IPS-NIHi7 (cell line): ENCODE data around the gene FSTL5.

Experiments used
- DNase-seq: peaks from one replicate; pipeline ENCODE4 v3.0.0; 2012; ENCODE audit warnings: mixed read lengths; ENCODE audit errors: extremely low spot score

FSTL5 gene

GRCh38 chr4:161714022-161714751 lies 449.6 kb downstream of the FSTL5 start:
- DNase-seq: no peak

GRCh38 chr4:161704653-161705052 lies 459.1 kb downstream of the FSTL5 start:
- DNase-seq: no peak

DNA sequence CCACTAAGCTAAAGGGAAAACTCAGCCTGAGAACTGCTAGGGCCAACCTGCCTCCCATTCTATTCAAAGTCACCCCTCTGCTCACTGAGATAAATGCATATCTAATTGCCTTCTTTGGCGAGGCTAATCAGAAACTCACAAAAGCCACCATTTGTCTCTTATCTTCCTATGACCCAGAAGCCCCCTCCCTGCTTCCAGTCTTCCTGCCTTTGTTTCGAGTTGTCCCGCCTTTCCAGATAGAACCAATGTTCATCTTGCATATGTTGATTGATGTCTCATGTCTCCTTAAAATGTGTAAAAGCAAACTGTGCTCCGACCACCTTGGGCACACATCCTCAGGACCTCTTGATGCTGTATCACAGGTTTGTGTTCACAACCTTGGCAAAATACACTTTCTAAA lies 459.8 kb downstream of the FSTL5 start:
- DNase-seq: no peak

DNA sequence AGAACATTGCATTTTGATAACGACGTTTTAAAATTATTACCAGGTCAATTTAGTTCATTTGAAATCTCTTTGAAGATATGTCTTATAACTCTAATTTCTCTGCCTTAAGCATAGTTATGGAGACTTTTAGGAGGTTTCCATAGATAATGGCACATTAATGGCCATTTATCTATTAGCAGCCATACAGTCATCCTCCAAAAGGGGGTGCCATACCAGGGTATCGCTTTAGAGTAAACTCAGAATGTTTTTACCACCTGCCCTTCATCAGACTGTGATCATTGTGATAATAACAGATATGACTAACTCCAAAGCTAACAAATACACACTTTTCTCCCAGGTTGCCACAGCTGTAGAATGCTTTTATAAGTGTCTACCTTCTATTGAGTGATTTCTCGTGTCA lies 461.5 kb downstream of the FSTL5 start:
- DNase-seq: peak; percentile 12

- DNase-seq: peak; percentile 35
Observed at GRCh38 chr4:161696944-161697343, 466.9 kb downstream of the FSTL5 start.

GRCh38 chr4:161680146-161680545 lies 483.7 kb downstream of the FSTL5 start:
- DNase-seq: no peak

- DNase-seq: no peak
Observed at GRCh38 chr4:161664740-161665139, 499.1 kb downstream of the FSTL5 start.

DNA sequence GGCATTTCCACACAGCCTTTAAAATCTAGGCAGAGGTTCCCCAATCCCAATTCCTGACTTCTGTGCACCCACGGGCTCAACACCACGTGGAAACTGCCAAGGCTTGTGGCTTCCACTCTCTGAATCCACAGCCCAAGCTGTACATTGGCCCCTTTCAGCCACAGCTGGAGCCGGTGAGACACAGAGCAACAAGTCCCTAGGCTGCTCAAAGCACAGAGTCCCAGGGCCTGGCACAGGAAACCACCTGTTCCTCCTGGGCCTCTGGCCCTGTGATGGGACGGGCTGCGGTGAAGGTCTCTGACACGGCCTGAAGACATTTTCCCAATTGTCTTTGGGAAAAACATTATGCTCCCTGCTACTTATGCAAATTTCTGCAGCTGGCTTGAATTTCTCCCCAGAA lies 500.0 kb downstream of the FSTL5 start:
- DNase-seq: no peak

DNA sequence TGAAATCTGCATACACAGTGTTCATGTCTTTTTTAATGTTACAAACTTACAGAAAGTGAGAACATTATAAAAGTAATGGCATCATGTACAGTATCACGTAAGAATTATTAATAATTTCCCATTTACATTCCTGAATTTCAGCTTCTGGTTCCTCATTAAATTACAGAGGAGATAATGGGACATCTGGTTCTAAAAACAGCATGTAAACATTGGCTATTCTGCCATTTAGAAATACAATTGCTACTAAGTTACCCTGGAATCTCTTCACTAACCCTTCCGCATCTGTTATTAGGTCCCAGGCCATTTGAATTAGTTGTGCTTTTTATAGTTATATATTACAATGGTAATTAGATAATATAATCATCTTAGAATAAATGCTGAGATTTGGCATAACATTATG lies 505.1 kb downstream of the FSTL5 start:
- no peak for DNase-seq

DNA sequence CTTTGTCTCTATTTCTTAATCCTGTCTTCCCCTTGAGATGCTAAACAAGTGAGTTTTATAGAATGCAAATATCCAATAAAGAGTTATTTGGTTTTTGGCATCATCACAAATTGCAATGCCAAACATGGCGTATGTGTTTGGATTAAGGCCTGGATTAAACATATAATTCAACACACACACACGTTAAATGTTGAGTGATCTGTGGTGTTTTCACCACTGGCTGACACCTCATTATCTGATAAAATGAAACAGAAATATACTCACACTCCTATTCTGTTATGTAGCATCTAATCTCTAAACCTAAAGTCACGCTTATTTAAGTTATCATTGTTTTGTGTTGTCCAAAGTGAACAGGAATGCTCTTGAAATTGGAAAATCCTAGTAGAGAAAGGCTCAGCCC lies 506.2 kb downstream of the FSTL5 start:
- DNase-seq: no peak

GRCh38 chr4:161656594-161656993 lies 507.2 kb downstream of the FSTL5 start:
- DNase-seq: no peak

DNA sequence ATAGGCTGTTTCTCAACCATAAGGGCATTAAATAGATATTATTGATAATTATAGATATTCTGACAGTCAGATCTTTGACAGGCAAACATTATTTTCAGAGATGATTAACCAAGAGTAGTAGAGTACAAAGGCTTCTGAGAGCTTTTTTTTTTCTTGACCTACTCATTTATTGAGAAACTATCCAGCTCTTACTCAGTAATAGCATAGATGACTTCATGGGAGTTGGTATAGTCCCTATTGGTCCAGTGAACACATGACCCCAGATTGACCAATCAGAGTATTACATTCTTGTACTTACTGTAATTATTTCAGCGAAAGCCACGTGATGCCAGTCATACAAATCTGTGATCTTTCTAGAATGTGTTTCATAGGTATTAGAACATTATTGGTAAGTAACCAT lies 508.7 kb downstream of the FSTL5 start:
- DNase-seq: no peak

GRCh38 chr4:161653697-161654096 lies 510.1 kb downstream of the FSTL5 start:
- no peak for DNase-seq

DNA sequence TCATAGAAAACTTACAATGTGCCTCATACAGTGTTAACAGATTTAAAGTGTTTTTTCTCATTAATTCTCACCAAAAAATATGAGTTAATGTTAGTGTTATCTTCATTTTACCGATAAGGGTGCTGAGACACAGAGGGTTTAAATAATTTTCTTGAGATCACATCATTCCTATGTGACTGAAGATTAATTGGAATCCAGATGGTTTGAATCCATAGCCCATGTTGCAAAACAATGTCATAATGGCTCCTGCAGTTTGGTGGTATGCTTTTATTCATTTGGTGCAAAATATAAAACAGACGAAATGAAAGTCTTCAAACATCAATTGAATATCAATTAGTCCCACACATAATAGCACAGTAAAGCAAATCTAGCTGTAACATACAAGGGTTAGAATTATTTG lies 512.2 kb downstream of the FSTL5 start:
- no peak for DNase-seq

GRCh38 chr4:161650812-161651211 lies 513.0 kb downstream of the FSTL5 start:
- no peak for DNase-seq

DNA sequence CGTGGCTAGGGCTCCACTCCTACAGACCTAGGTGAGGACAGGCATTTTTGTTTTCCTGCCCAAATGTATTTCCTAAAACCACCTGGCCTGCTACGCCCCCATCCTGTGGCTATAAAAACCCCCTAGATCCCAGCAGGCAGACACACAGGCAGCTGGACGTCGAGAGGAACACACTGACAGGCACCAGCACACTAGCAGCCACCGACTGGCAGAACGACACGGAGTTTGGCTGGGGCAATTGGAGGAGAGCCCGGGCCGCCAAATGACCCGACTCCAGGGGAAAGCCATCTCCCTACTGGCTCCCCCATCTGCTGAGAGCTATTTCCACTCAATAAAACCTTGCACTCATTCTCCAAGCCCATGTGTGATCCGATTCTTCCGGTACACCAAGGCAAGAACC lies 516.0 kb downstream of the FSTL5 start:
- no peak for DNase-seq

- no peak for DNase-seq
Observed at GRCh38 chr4:161642708-161643107, 521.1 kb downstream of the FSTL5 start.

DNA sequence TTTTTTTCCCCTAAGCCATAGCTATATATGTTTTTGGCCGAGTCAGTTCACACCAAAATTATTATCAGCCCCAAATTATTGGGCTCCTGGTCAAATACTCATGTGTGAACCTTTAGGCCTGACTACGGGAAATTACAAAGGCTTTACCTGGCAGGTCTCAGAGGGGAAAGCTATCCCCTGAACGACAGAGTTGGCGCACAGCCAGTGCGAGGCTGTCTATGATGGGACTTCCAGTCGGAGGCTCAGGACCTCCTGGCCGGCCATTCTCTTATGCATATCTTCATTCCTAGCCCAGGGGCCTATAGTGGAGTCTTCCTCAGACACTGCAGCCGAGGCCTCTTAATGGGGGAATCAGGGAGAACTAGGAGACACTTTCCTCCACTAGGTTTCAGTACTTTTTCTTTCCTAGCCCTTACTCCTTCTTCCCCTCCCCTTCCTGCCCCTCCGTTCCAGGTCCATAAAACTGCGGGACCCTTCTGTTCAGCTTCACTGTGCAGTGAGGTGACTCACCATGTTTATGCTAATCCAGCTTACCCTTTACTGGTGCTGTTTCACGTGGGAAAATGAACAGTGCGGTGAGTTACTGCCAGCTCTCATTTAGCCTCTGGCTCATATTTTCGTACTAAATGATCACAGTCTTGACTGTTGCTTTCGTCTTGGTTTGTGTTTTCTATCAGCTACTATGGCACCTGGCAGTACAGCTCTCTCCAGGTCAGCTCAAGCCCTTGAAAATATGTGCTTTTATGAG lies 533.9 kb downstream of the FSTL5 start:
- peak; percentile 7 for DNase-seq

DNA sequence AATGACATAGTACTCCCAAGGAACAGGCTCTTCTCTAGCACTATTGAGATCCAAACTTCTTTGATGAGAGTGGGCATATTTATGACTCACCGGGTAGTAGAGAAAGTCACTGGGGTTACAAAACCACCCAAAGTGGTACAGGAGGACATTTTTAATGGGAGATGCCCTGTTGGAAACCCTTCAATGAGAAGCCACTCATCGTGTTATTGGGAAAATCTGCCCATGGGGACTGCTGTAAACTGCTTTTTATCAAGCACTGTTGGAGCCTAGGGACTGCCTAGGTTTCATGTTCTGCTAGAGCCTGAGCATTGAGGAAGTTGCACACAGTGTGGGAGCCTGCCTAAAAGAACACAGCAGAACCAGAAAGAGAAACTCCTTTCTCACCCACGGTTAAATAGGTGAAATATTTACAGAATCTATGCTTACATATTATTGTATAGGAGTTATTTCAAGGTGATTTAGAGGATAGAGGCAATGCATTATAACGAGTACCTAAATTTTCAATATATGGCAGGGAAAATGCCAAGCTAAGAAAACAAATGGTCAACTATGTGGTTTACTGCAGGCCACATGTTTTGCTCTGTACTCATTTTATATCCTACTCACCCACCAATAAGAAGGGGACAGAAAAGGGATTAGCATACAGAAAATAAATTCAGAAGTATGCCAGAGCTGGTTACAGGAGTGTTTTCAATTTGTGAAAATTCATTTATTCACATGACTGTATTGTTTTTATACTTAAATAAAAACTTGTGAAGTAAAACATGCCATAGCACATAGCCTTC lies 559.1 kb downstream of the FSTL5 start:
- DNase-seq: no peak

GRCh38 chr4:161601011-161601410 lies 562.8 kb downstream of the FSTL5 start:
- peak; percentile 11 for DNase-seq

- no peak for DNase-seq
Observed at GRCh38 chr4:161595230-161595771, 568.5 kb downstream of the FSTL5 start.

GRCh38 chr4:161585011-161585410 lies 578.8 kb downstream of the FSTL5 start:
- no peak for DNase-seq
